ENCODE data around the gene CLDN14.

Gene CLDN14

GRCh38 chr21:36429947-36430546, 49.9 kb downstream of the CLDN14 start:
- DNase-seq = no peak

- no peak for DNase-seq
Measured at GRCh38 chr21:36428761-36429432, 51.0 kb downstream of the CLDN14 start.

DNA sequence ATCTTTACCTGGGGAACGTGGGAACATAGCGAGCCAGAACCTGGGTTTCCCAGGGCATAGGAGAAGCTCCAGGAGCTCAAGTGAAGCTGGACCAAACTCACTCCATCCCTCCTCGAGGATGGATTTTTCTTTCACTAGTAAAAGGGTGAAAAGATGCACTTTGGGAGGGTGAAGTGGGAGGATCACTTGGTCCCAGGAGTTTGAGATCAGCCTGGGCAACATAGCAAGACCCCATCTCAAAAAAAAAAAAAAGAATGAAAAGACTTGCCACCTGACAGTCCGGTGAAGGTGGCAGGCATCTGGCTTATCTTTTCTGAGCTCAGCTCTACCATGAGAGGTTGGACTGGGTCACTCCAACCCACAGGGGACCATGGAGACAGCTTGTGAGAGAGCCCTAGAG, 52.4 kb downstream of the CLDN14 start:
- no peak for DNase-seq

GRCh38 chr21:36425286-36425685, 54.6 kb downstream of the CLDN14 start:
- no peak for DNase-seq

DNA sequence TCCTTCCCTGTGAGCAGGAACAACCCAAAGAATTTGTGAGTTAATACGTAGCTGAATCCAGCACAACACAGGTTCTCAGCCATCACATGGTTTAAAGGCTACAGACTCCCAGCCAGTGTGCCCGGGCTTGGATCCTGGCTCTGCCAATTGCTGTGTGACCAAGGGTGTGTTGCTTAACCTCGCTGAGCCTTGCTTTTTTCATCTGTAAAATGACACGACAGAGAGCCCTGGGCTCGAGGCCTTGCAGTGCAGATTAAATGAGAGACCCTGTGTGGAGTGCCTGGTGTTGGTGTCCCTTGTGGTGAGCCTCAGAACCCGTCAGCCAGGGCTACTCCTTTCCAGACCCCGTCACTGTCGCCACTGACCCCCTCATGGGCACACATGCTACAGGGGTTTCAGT, 55.3 kb downstream of the CLDN14 start:
- DNase-seq = no peak

GRCh38 chr21:36423771-36424433, 56.0 kb downstream of the CLDN14 start:
- DNase-seq = no peak

- DNase-seq = peak in 1 of 2 experiments; percentile 31
Measured at GRCh38 chr21:36422279-36423098, 57.4 kb downstream of the CLDN14 start.

- no peak for DNase-seq
Measured at GRCh38 chr21:36420571-36421339, 59.2 kb downstream of the CLDN14 start.

DNA sequence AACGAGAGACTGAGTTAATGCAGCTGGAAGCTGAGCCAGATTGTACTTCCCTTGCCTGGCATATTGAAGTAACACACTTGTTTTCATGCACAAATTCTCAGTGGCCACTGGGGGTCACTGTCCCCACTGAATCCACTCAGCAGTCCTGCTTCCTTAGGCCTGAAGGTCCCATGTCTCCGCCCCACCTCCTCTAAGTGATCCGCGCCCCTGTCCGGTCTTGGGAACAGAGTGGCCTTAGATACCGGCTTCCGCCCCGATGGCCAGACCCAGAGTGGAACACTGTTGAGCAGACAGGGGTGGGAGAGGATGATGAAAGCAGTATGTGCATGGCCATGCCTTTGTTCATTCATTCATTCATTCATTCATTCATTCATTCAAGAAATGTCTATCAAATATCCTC, 59.9 kb downstream of the CLDN14 start:
- DNase-seq = peak in 1 of 2 experiments; percentile 45

DNA sequence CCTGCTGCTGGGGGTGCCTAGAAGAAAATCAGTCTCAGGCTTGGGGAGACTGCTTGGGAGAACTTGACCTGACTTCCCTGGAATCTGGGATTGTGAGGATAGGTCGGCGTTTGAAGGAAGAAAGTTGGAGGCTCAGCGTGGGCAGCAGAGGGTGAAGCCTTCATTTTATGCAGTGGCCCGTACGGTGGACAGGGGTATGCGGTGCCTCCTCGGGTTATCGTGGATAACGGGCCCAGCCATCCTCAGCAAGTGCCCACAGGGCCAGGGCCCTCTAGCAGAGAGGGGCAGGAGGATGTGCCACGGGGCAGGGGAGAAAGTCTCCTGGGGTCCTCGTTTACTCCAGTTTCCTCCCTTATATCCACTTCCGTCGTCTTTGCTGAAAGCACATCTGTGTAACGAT, 60.7 kb downstream of the CLDN14 start:
- DNase-seq = no peak

DNA sequence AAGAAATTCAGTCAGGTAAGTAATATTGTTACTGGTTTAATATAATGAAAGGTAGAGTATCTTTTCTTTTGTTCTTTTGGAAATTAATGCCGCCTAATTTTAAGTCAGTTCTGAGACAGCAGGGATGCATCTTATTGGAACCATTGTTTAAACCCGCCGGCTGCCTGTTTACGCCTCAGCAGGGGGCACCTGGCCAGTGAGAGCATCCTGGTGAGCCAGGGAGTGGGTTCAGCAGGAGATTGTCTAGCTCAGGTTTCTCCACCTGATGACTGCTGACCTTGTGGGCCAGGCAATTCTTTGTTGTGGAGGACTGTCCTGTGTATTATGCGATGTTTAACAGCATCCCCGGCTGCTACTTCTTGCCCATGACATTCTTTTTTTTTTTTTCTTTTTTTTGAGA, 64.5 kb downstream of the CLDN14 start:
- DNase-seq = no peak

DNA sequence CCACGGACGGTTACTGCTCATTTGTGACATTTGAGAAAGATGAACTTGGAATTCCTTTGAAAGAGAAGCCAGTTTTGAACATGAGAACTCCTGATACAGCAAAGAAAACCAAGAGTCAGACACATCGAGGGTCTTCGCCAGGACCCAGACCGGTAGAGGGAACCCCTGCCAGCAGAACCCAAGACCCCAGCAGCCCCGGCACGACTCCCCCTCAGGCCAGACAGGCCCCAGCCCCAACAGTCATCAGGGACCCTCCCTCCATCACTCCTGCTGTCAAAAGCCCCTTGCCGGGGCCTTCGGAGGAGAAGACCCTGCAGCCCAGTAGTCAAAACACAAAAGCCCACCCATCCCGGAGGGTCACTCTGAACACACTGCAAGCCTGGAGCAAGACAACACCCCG, 67.0 kb downstream of the CLDN14 start:
- DNase-seq = no peak

- no peak for DNase-seq
Measured at GRCh38 chr21:36411301-36411700, 68.6 kb downstream of the CLDN14 start.

All from NCI-H187 (cell line).